H1 (cell line): Measurements from ENCODE around the gene WWC1. TPM values are rescaled to one million over a fixed set of nuclear protein-coding genes. Genes with fewer than 3 reads are reported as not detected.

Source experiments
- CTCF ChIA-PET: fragments of 300-600 bp; sonication (Branson Sonifier 250); formaldehyde crosslinking; loops from one replicate; lab custom pipeline; 2021; ENCODE audit not compliant: partially characterized antibody; lab: Charles Lee
- POLR2A ChIA-PET: fragments of 300-600 bp; sonication (Branson Sonifier 250); formaldehyde crosslinking; loops from one replicate; lab custom pipeline; 2021; ENCODE audit warnings: inconsistent platforms; ENCODE audit not compliant: partially characterized antibody; lab: Charles Lee
- DNase-seq, 2 experiments: peaks; one replicate each; pipeline versions ENCODE4 v3.0.0 to v3.0.0-alpha.2; 2010 to 2022; ENCODE audit warnings: low spot score in 2 of 2, low read depth in 1 of 2, mixed read lengths in 1 of 2
- FAIRE-seq: peaks from 2 replicates; lab custom pipeline; 2011; peaks lifted over from hg19 to GRCh38; lab: Jason Lieb, UNC
- H2AFZ ChIP-seq: 2 replicates; pipeline ENCODE4 v1.8.1; 2012; ENCODE audit warnings: low read length, inconsistent platforms
- H2AK5ac ChIP-seq: 2 replicates; pipeline ENCODE4 v1.6.1; 2013; ENCODE audit warnings: low read depth, low read length
- H2BK120ac ChIP-seq: replicated peaks from 2 replicates; pipeline ENCODE3; 2013; ENCODE audit warnings: low read depth, low read length, inconsistent platforms
- H2BK12ac ChIP-seq: 2 replicates; pipeline ENCODE4 v1.6.1; 2013; ENCODE audit warnings: low read depth, low read length
- H2BK15ac ChIP-seq: 2 replicates; pipeline ENCODE4 v1.6.1; 2013; ENCODE audit warnings: low read length
- H2BK20ac ChIP-seq: 2 replicates; pipeline ENCODE4 v1.6.1; 2013; ENCODE audit warnings: low read length
- H2BK5ac ChIP-seq: 2 replicates; pipeline ENCODE4 v1.6.1; 2013; ENCODE audit warnings: low read depth, low read length
- H3K14ac ChIP-seq: 2 replicates; pipeline ENCODE4 v1.6.1; 2013; ENCODE audit warnings: inconsistent platforms; ENCODE audit not compliant: insufficient read length
- H3K18ac ChIP-seq: 2 replicates; pipeline ENCODE4 v1.6.1; 2013; ENCODE audit warnings: low read length; ENCODE audit errors: extremely low read depth
- H3K23ac ChIP-seq: 2 replicates; pipeline ENCODE4 v1.6.1; 2013; ENCODE audit warnings: inconsistent platforms; ENCODE audit not compliant: insufficient read length
- H3K23me2 ChIP-seq: 2 replicates; pipeline ENCODE4 v1.6.1; 2013; ENCODE audit warnings: low read depth, low read length
- H3K27ac ChIP-seq: 2 replicates; pipeline ENCODE4 v1.6.1; 2011; ENCODE audit warnings: low read depth, low read length, inconsistent platforms
- H3K27me3 ChIP-seq, 4 experiments: replicated peaks in 1 of 4; 1 replicate in 1 of 4; 2 replicates in 3 of 4; pipeline versions ENCODE4 v1.6.1 to v1.8.1; 2011 to 2013; ENCODE audit warnings: low read length in 3 of 4, mild to moderate bottlenecking in 3 of 4, inconsistent platforms in 2 of 4, mixed read lengths in 2 of 4, moderate library complexity in 1 of 4; ENCODE audit not compliant: control insufficient read depth in 3 of 4, insufficient read depth in 3 of 4; ENCODE audit errors: extremely low read depth in 1 of 4
- H3K36me3 ChIP-seq, 4 experiments: 2 replicates each; pipeline versions ENCODE4 v1.6.1 to v1.8.1; 2011 to 2013; ENCODE audit warnings: mild to moderate bottlenecking in 4 of 4, low read length in 3 of 4, moderate library complexity in 2 of 4, control low read depth in 1 of 4, inconsistent platforms in 1 of 4; ENCODE audit not compliant: insufficient read depth in 4 of 4, control insufficient read depth in 2 of 4
- H3K4ac ChIP-seq: replicated peaks from 2 replicates; pipeline ENCODE3; 2013; ENCODE audit warnings: low read length, low read depth, mixed read lengths, inconsistent platforms; ENCODE audit not compliant: insufficient read length
- H3K4me1 ChIP-seq, 4 experiments: replicated peaks in 1 of 4; 1 replicate in 1 of 4; 2 replicates in 3 of 4; pipeline versions ENCODE4 v1.6.1 to v1.8.1; 2011 to 2013; ENCODE audit warnings: low read length in 3 of 4, inconsistent platforms in 2 of 4, mixed read lengths in 1 of 4; ENCODE audit not compliant: insufficient read depth in 4 of 4, control insufficient read depth in 3 of 4
- H3K4me2 ChIP-seq, 2 experiments: 2 replicates each; pipeline versions ENCODE4 v1.6.1 to v1.8.1; 2011 to 2013; ENCODE audit warnings: low read depth in 2 of 2, low read length in 2 of 2, control low read depth in 1 of 2, inconsistent platforms in 1 of 2, mild to moderate bottlenecking in 1 of 2; ENCODE audit not compliant: insufficient read depth in 1 of 2
- H3K4me3 ChIP-seq, 4 experiments: fragments of 200-600, 300-600 bp in 1 of 4; sonication (generic), shearing (Covaris generic), sonication (Bioruptor Twin) in 1 of 4; 2 replicates each; pipeline versions ENCODE4 v1.5.1 to v1.8.1; 2011 to 2016; ENCODE audit warnings: low read length in 4 of 4, low read depth in 3 of 4, control low read depth in 2 of 4, inconsistent platforms in 2 of 4, mild to moderate bottlenecking in 2 of 4, mixed read lengths in 1 of 4, moderate library complexity in 1 of 4; ENCODE audit not compliant: insufficient read depth in 2 of 4; ENCODE audit errors: extremely low read depth in 1 of 4
- H3K56ac ChIP-seq: replicated peaks from 2 replicates; pipeline ENCODE3; 2013; ENCODE audit warnings: low read depth, mild to moderate bottlenecking, mixed read lengths, low read length, inconsistent platforms; ENCODE audit not compliant: insufficient read length
- H3K79me1 ChIP-seq: 2 replicates; pipeline ENCODE4 v1.6.1; 2013; ENCODE audit warnings: low read depth, low read length, control low read depth
- H3K79me2 ChIP-seq, 2 experiments: 2 replicates each; pipeline versions ENCODE4 v1.6.1 to v1.8.1; 2012 to 2013; ENCODE audit warnings: low read length in 2 of 2, mild to moderate bottlenecking in 2 of 2, inconsistent platforms in 1 of 2; ENCODE audit not compliant: insufficient read depth in 2 of 2, control insufficient read depth in 1 of 2
- H3K9ac ChIP-seq, 4 experiments: replicated peaks in 1 of 4; 1 replicate in 1 of 4; 2 replicates in 3 of 4; pipeline versions ENCODE4 v1.6.1 to v1.8.1; 2011 to 2013; ENCODE audit warnings: low read depth in 3 of 4, low read length in 3 of 4, control low read depth in 2 of 4, mild to moderate bottlenecking in 2 of 4, moderate library complexity in 2 of 4, inconsistent platforms in 1 of 4; ENCODE audit errors: extremely low read depth in 1 of 4
- H3K9me3 ChIP-seq, 2 experiments: 2 replicates each; pipeline versions ENCODE4 v1.6.1 to v1.8.1; 2012 to 2013; ENCODE audit warnings: mild to moderate bottlenecking in 2 of 2, moderate library complexity in 2 of 2, control low read depth in 1 of 2, inconsistent platforms in 1 of 2, low read depth in 1 of 2, low read length in 1 of 2, mixed read lengths in 1 of 2; ENCODE audit not compliant: insufficient read depth in 2 of 2
- H4K20me1 ChIP-seq, 2 experiments: replicated peaks in 1 of 2; 2 replicates each; pipeline versions ENCODE3 to v1.8.1; 2011 to 2013; ENCODE audit warnings: inconsistent platforms in 2 of 2, low read length in 2 of 2, mild to moderate bottlenecking in 1 of 2; ENCODE audit not compliant: insufficient read depth in 2 of 2, control insufficient read depth in 1 of 2
- H4K5ac ChIP-seq: 2 replicates; pipeline ENCODE4 v1.6.1; 2013; ENCODE audit warnings: low read length, low read depth, mixed read lengths, inconsistent platforms; ENCODE audit not compliant: insufficient read length
- H4K8ac ChIP-seq: 2 replicates; pipeline ENCODE4 v1.8.0; 2013; ENCODE audit warnings: mild to moderate bottlenecking, moderate library complexity, low read length, inconsistent platforms; ENCODE audit not compliant: insufficient read depth; ENCODE audit errors: extremely low read depth
- H4K91ac ChIP-seq: replicated peaks from 2 replicates; pipeline ENCODE3; 2013; ENCODE audit warnings: low read length, mixed read lengths, inconsistent platforms; ENCODE audit not compliant: insufficient read length
- ASH2L ChIP-seq: fragments of 200-600, 300-600 bp; sonication (generic); IDR thresholded peaks from one replicate; pipeline ENCODE4 v1.7.1; 2017; ENCODE audit warnings: low read length
- CEBPB ChIP-seq: IDR thresholded peaks from 2 replicates; pipeline ENCODE4 v1.6.1; 2012; ENCODE audit warnings: low read depth, low read length
- EZH2 ChIP-seq: fragments of 200-600 bp; sonication (generic); IDR thresholded peaks from 2 replicates; pipeline ENCODE4 v1.7.1; 2012; ENCODE audit warnings: low read depth, mild to moderate bottlenecking, moderate library complexity, low read length, inconsistent platforms; ENCODE audit not compliant: severe bottlenecking
- GABPA ChIP-seq: IDR thresholded peaks from 2 replicates; pipeline ENCODE4 v1.6.1; 2011; ENCODE audit warnings: mild to moderate bottlenecking, low read length, moderate library complexity, borderline replicate concordance; ENCODE audit not compliant: insufficient read depth
- GTF2F1 ChIP-seq: IDR thresholded peaks from 2 replicates; pipeline ENCODE4 v1.6.1; 2012; ENCODE audit warnings: low read depth, low read length, improper control_type of control experiment, borderline replicate concordance
- KDM1A ChIP-seq: fragments of 200-600, 300-600 bp; sonication (generic); IDR thresholded peaks from 2 replicates; pipeline ENCODE4 v1.7.1; 2016; ENCODE audit warnings: mild to moderate bottlenecking, low read length, borderline replicate concordance
- RFX5 ChIP-seq: IDR thresholded peaks from 2 replicates; pipeline ENCODE4 v1.6.1; 2011; ENCODE audit warnings: low read depth, low read length, improper control_type of control experiment, borderline replicate concordance
- SIN3A ChIP-seq, 2 experiments: IDR thresholded peaks in 1 of 2; conservative IDR thresholded peaks in 1 of 2; 2 replicates each; pipeline ENCODE4 v1.6.1; 2011 to 2012; ENCODE audit warnings: low read length in 2 of 2, improper control_type of control experiment in 1 of 2, low read depth in 1 of 2, mild to moderate bottlenecking in 1 of 2
- SP2 ChIP-seq: IDR thresholded peaks from 2 replicates; pipeline ENCODE4 v1.6.1; 2012; ENCODE audit warnings: mild to moderate bottlenecking, low read length, inconsistent platforms
- WGBS, 2 experiments: shearing (Covaris generic) in 1 of 2; methylation state at CpG; one replicate each; pipeline versions ENCODE4 v1.1.6 to v1.1.7; 2013 to 2015; ENCODE audit warnings: low lambda C conversion rate in 2 of 2, mixed read lengths in 2 of 2, inconsistent platforms in 1 of 2, low coverage in 1 of 2, missing lambda C conversion rate in 1 of 2; ENCODE audit not compliant: insufficient replicate concordance in 2 of 2, insufficient coverage in 1 of 2, insufficient read length in 1 of 2; ENCODE audit errors: extremely low coverage in 1 of 2, missing lambda C conversion rate in 1 of 2; 5-methylcytosine and 5-hydroxymethylcytosine counted together
- polyA plus RNA-seq, 7 experiments: library from polyadenylated mRNA; depleted of rRNA in 3 of 7; stranded (reverse) in 5 of 7; unstranded in 2 of 7; fragments of >200 nt in 5 of 7; fragments of 200-250 nt in 2 of 7; gene quantifications; 1 replicate in 5 of 7; 2 replicates in 1 of 7; 4 replicates in 1 of 7; pipeline versions ENCODE4 v1.2.1 to v1.2.3, GENCODE V29; 2011 to 2013; ENCODE audit warnings: missing spikeins in 2 of 7, mixed read lengths in 2 of 7
- total RNA-seq: library from RNA; stranded (reverse); fragmentation: NEBNext Ultra II Directional; extraction: Animal tissue kit (Norgen Biotek cat#: 25700); gene quantifications from 2 replicates; pipeline ENCODE4 v1.2.1, GENCODE V29; 2021
- TF ChIP-seq, protein P1 (sequence below): IDR thresholded peaks from 2 replicates; pipeline ENCODE4 v1.6.1; 2012; ENCODE audit warnings: inconsistent platforms

The WWC1 gene
- total and polyA plus RNA-seq, 2 of the 8 experiments (the other 6 are each of a cell fraction or from before 2014, with no cell fraction given) = 16.4 to 41.1 TPM

GRCh38 chr5:168270476-168270875 is 21.0 kb upstream of the WWC1 start:
- no peak overlapping the region for H4K5ac ChIP-seq
- no peaks in the 10 kb centered on the region for H3K79me2 ChIP-seq
- H3K14ac ChIP-seq = no peak overlapping the region
- no peak for DNase-seq
- no peak overlapping the region for H3K4me2 ChIP-seq
- CTCF ChIA-PET = interaction anchor here (0.5 to 3.4 kb wide), 23 partner anchors 10 to 262 kb away, joined by 3 to 38 read pairs (median 7); partner anchors contain the start of genes RARS1 and WWC1
- H4K91ac ChIP-seq = no peak overlapping the region
- no peaks in the 10 kb centered on the region for H3K79me1 ChIP-seq
- H4K20me1 ChIP-seq = no peaks in the 10 kb centered on the region
- H3K36me3 ChIP-seq = no peaks in the 10 kb centered on the region
- no peak overlapping the region for H2BK5ac ChIP-seq
- no peak overlapping the region for H3K4ac ChIP-seq
- TF ChIP-seq EZH2 = no peak
- TF ChIP-seq, protein P1, sequence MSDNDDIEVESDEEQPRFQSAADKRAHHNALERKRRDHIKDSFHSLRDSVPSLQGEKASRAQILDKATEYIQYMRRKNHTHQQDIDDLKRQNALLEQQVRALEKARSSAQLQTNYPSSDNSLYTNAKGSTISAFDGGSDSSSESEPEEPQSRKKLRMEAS = no peak
- TF ChIP-seq SP2 = no peak
- no peak for TF ChIP-seq CEBPB
- no peak for TF ChIP-seq KDM1A
- no peak for TF ChIP-seq ASH2L
- no peak for TF ChIP-seq GABPA
- TF ChIP-seq SIN3A (conservative IDR thresholded peaks at IDR 0.05 in 1 of 2, IDR thresholded peaks at IDR 0.05 in 1 of 2; ENCODE audit: low read depth in 1 of 2, low read length in 2 of 2) = no peak
- no peak for TF ChIP-seq GTF2F1
- TF ChIP-seq RFX5 = no peak
- H2AFZ ChIP-seq = no peak overlapping the region
- H3K9me3 ChIP-seq = no peaks in the 10 kb centered on the region
- no peak overlapping the region for H3K23ac ChIP-seq
- H3K23me2 ChIP-seq = no peaks in the 10 kb centered on the region; the same call in 1 of the 2 replicates
- peaks cover 0 to 9% (median under 1%) of the 10 kb centered on the region in 4 experiments; a peak in 3 of 7 replicates for H3K4me1 ChIP-seq
- H2BK12ac ChIP-seq = no peak overlapping the region
- no peak overlapping the region for H3K27ac ChIP-seq
- whole genome bisulfite sequencing, 2 experiments = 82% methylated on average over 3 of the region's 3 CpGs; no CpG with 5 or more reads in 1 of the 2 experiments
- no peak for FAIRE-seq
- no peak overlapping the region for H3K56ac ChIP-seq
- POLR2A ChIA-PET = interaction anchor here (1.7 kb wide), 1 partner anchor 217 kb away, joined by 5 read pairs; the partner anchor contains the start of gene RARS1
- H2BK15ac ChIP-seq = no peak overlapping the region
- H2AK5ac ChIP-seq = no peak overlapping the region
- H3K4me3 ChIP-seq = no peak overlapping the region
- no peak overlapping the region for H2BK20ac ChIP-seq
- H3K9ac ChIP-seq = no peak overlapping the region
- no peak overlapping the region for H2BK120ac ChIP-seq
- no peak overlapping the region for H3K18ac ChIP-seq
- H3K27me3 ChIP-seq = no peaks in the 10 kb centered on the region; a peak in 1 of 7 replicates
- no peak overlapping the region for H4K8ac ChIP-seq
